ENCODE data around the gene RBPJ. TPM values are rescaled to one million over a fixed set of nuclear protein-coding genes. Genes with fewer than 3 reads are reported as not detected.
"Not testable (repeated sequence)": the region's sequence is repeated elsewhere in the genome, so short reads cannot be mapped to it uniquely, and the experiment has no call there.

Gene RBPJ
- polyA plus RNA-seq, 5 donors, result 68.4 to 137 (median 100) TPM

DNA sequence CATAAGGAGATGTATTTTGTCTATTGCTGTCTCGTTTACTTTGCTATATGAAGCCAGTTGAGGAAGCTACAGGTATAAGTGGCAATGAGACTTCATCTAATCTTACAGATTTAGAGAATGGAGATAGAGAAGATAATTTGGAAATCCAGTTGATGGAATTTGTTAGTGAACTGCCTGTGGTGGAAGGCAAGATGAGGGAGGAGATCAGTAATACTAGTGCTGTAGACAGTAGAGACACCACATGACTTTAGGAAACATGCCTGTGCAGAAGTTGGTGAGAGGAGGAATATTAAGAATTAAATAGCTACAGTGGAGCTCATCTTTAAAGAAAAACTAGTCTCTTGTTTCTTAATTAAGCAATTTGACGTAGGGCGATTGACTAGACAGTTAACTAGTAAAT is 51.3 kb downstream of the RBPJ start:
- no peak for DNase-seq

- DNase-seq, result peak in 1 of 2 donors; percentile 33
Measured at GRCh38 chr4:26372525-26373172, 51.8 kb downstream of the RBPJ start.

DNA sequence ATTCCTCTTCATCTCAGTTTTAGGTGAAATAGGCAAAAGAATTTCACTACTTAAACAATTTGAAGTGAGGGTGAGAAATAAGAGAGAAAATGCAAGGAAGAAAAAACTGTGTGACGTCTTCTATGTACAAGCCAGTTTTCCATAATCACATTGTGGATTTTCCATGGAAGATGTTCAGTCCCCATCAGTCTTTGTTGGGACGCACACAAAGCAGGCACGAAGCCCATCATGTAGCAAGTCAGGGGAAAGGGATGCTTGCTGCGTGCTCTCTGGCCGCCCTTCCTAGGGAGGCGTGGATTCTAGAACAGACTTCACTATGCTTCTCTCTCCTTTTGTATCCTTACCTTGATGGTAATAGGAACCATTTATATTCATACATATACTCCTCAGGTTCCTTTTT is 54.7 kb downstream of the RBPJ start:
- no peak for DNase-seq

DNA sequence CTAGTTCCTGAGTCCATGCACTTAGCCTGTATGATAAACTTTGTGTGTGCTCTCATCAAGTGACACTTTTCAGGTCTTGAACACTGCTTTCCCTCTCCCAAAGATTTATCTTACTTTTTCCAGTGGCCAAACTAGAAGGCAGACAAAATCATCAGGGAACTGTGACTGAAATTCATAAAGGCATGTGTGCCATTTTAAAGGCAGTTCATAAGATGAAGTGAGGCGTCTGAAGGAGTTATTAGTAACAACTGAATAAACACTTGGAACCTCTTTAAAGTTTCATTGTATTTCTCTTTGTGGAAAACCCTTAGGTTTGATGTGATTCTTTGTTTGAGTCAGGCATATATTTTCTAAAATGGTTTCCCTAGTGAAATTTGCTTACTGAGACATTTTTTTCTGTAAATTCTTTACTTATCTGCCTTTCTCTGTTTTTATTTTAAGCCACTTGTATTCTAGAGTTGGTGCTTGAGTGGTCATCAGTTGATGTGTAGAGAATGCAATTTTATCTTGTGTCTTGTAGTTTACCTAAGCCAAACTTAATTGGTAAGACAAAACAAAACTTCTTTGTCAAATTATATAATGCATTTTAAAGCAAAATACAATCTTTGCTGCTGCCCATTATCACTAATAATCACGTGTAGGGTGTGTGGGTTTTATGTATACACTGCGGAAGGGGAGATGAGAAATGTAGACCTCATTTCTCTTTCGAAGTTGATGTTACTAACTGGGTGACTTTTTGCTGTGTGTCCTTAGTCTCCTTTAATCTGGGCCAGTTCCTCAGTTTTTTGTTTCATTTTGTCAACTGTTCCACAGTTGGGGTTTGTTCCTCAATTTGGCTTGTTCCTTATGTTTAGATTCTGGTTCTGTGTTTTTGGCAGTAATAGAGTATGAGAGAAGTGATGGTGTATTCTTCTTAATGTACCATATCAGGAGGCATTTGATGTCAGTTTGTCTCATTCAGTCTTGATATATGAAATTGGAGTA is 56.8 kb downstream of the RBPJ start:
- peak in 1 of 2 donors; percentile 25 for DNase-seq

GRCh38 chr4:26379837-26380236 is 59.0 kb downstream of the RBPJ start:
- DNase-seq, result no peak

DNA sequence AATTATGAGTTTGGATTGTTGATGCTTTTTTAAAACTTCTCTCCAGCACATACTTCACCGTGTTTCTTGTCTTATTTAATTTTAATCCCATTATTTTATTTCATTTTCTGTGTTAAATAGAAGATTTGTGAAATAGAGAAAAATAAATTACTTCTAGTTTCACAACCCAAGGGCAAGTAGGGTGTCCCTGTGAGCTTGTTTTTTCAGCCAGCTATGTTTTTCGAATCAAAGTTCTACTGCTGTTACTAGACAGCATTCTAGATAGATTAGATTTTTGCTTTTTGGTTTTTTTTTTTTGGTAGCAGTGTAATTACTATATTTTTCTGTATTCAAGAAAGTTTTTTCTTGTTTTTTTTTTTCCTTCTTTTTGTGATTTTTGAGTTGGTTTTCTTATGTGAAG is 59.9 kb downstream of the RBPJ start:
- no peak for DNase-seq

GRCh38 chr4:26384380-26385057 is 63.7 kb downstream of the RBPJ start:
- no peak for DNase-seq

DNA sequence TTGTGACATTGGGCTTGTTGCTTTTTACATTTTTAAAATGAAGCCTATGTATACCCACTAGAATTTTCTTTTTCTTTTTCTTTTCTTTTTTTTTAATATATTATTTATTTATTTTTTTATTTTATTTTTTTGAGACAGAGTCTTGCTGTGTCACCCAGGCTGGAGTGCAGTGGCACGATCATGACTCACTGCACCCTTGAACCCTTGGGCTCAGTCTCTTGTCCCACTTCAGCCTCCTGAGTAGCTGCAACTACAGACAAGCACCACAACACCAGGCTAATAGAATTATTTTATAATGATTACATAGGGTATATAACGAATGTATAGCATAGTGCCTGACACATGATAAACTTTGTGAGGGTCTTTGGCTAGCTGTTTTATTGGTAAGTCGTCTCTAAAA is 64.9 kb downstream of the RBPJ start:
- no peak for DNase-seq

DNA sequence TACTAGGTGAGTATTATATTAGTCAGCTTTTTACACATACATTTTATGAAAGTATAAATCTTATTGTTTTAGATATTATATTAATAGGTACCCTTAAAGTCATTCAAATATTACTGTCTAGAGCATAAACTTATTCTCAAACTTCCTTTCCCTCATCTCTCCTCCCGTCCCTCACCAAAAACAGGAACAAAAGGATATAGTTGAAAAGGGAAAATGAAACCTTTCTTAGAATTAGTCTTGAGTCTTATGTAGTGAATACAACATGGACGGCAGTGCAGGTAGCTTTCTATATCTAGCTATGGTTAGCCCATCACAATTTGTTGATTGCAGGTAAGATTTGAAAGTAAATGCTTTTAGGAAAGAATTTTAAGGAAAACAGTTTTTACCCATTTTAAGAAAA is 65.6 kb downstream of the RBPJ start:
- no peak for DNase-seq

- no peak for DNase-seq
Measured at GRCh38 chr4:26388671-26389070, 67.9 kb downstream of the RBPJ start.

DNA sequence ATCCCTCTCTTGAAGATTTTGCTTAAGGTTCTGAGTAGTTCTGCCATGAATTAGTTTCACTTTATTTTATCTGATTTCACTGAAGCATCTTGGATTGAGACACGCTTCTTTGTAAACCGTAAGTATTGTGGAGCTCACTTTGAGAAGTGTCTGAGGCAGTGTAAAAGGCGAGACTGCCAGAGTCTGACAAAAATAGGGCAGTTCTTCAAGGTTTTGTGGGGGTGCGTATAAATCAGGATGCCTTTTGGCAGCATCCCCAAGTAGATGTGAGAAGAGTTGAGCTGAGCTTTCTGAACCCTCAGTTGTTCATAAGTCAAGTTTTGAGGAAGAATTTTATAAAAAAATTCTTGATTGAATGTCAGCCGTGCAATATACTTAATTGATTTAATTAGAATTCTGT is 76.3 kb downstream of the RBPJ start:
- no peak for DNase-seq

GRCh38 chr4:26400132-26400531 is 79.3 kb downstream of the RBPJ start:
- no peak for DNase-seq

DNA sequence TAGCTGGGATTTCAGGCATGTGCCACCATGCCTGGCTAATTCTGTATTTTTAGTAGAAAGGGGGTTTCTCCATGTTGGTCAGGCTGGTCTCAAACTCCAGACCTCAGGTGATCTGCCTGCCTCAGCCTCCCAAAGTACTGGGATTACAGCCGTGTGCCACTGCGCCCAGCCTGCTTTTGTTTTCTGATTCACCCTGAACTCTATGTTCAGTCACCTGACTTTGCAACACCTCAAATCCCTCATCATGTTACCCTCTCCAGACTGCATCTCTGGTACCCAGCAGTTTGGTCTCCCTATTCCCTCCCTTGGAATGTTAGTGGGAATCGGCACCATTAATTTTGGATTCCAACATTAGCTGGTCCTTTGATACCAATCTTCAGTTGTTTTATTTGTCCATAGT is 81.2 kb downstream of the RBPJ start:
- DNase-seq, result not testable (repeated sequence)

DNA sequence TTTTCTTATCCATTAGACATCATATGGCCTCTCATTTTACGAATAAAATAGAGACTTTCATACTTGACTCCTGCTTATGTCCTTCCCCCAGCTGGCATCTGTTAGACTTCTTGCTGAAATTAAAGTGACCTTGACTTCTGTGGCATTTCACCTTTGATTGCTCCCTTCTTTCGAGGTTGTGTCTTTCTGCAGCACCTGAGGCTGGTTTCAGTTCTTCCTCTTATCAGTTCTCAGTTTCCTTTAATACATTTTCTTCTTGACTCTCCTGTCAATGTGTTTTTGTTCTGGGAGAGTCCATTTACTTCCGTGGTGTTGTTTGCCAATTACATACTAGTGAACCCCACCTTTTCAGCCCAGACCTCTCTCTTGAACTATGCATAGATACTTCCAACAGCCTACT is 81.6 kb downstream of the RBPJ start:
- DNase-seq, result no peak

DNA sequence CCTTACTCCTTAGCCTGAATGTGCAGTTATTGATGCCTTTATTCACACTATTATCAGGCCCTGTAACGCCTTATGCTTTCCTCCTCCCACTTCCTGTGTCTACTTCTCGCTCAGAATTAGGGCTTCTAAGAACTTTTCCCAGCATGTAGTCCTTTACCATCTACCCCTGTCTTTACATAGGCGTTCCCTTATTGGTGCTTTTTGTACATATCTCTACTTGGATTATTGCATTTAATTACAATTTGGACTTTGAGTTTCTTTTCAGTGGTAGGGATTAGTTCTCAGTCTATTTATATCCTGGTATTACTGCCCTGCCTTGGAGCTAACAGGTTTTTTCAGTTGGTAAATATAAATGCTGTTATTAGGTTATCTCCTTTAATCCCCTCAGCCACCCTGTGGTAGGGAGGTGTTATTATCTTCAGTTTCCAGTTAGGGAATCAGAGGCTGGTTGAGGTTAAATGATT is 84.0 kb downstream of the RBPJ start:
- DNase-seq, result no peak

DNA sequence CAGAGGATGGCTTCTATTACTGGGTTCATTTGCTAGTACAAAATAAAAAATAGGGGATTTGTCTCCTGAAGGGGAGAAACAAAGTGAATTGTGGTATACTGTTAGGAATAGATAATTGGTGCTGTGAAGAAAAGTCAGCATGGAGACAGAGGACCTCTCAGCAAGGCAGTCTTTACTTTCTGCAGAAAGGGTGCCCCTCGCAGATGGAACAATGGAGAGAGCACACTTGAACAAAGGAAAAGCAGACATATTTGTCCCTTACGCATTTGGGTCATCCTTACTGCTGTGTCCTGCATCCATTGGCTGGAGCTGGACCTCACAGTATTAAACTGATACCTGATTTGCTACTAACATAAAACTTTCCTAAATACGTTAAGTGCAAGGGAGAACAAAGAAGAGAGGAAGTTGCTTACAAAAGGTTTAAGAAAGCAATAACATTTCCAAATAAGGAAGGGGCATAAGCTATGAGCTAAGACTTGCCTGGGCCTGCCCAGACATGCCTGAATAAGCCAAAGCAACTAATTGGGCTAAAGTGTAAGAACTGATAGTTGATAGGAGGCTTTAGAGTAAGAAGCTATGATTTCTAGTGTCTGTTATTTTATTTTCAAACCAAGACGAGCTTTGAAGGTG is 85.6 kb downstream of the RBPJ start:
- DNase-seq, result no peak

- no peak for DNase-seq
Measured at GRCh38 chr4:26407476-26407875, 86.7 kb downstream of the RBPJ start.

DNA sequence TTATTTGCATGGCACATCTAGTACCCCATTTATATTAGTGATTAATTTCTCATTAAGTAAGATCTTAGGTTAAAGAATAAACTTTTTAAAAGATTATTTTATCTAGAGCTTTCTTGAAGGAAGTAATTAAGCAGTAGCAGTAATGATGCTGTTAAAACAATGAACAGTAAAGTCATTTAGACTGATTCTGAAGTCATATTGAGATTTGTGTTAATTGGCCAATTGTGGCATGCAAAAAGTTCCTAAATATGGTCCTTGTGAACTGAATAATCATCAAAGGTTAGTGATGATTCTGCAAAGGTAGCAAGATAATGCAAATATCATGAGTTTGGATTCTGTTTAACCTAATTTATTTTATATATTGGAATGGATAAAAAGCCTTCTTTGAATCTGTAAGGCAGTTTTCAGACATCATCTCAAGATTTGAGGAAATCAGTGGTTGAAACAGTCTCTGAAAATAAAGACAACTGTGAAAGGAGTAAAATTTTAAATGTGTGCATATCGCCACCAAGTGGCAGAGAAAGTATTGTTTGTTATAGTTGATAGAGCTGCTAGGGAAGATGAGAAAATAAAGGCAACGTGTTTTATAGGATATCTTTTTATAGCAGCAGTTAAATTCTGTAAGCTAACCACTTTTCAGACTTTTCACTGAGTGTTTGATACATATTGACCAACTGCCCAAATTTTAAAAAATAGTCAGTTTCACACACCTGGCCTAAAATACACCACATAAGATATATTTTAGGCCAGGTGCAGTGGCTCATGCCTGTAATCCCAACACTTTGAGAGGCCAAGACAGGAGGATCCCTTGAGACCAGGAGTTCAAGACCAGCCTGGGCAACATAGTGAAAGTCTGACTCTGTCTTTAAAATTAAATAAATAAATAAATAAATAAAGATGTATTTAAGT is 89.8 kb downstream of the RBPJ start:
- peak; percentile 48 to 63 for DNase-seq

- peak; percentile 73 to 76 for DNase-seq
Measured at GRCh38 chr4:26412381-26413372, 91.9 kb downstream of the RBPJ start.

DNA sequence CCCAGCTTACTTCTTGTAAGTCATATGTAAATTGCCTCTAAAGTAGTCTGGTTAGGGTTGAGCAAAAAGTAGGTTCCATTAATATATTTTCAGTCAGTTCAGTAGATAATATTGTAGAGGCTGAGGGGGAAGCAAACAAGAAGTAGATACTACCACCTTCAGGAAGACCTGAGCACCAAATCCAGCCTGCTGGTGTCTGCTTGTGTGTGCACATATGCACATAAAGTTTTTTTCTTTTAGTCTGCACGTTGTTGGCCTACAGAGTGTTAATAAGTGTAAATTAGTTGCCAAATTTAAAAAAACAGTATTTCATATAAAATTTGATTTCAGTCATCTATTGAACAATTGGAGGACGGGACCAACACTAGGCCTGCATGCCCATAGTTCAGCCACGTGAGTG is 92.8 kb downstream of the RBPJ start:
- no peak for DNase-seq
